K562 (cell line): ENCODE measurements around the gene DNASE1L2. TPM values are rescaled to one million over a fixed set of nuclear protein-coding genes. Genes with fewer than 3 reads are reported as not detected.

Source experiments
- ATAC-seq: fragments of 200-7000 bp; cut with Tn5 transposase; 3 replicates; pipeline ENCODE4 v1.9.1; 2020; ENCODE audit warnings: moderate library complexity
- BruUV-seq: library from RNA; stranded (reverse); fragments of 400-500 nt; replicated peaks from 2 replicates; lab custom pipeline; 2021; lab: Mats Ljungman, UMichigan
- CTCF ChIA-PET: fragments of 300-600 bp; formaldehyde crosslinking; extraction: SDS; loops from one replicate; lab custom pipeline; 2021; ENCODE audit warnings: low intra/inter-chr PET ratio; lab: Yijun Ruan, JAX
- POLR2A ChIA-PET: fragments of 300-600, 350-650 bp; sonication (Branson Sonifier 250); formaldehyde crosslinking; extraction: SDS; loops from one replicate; lab custom pipeline; 2021; ENCODE audit warnings: antibody characterized with exemption, inconsistent platforms; lab: Yijun Ruan, JAX
- DNase-seq, 4 experiments: peaks; one replicate each; pipeline versions ENCODE4 v3.0.0 to v3.0.0-alpha.2; 2011 to 2018; ENCODE audit warnings: low spot score in 3 of 4, mixed read lengths in 3 of 4; ENCODE audit errors: extremely low read depth in 1 of 4
- FAIRE-seq: peaks from 2 replicates; lab custom pipeline; 2011; peaks lifted over from hg19 to GRCh38; lab: Jason Lieb, UNC
- H2AFZ ChIP-seq: 2 replicates; pipeline ENCODE4 v1.6.0; 2011; ENCODE audit warnings: low read depth, low read length, control low read depth, inconsistent platforms
- H3K27ac ChIP-seq: fragments of 200-600 bp; 3 replicates; pipeline ENCODE4 v1.8.0; 2011; ENCODE audit warnings: low read depth, mild to moderate bottlenecking, control low read depth, inconsistent platforms, low read length, moderate library complexity, mixed read lengths; ENCODE audit errors: extremely low read depth
- H3K27me3 ChIP-seq, 2 experiments: fragments of 300-600 bp in 1 of 2; 2 replicates in 1 of 2; 3 replicates in 1 of 2; pipeline versions ENCODE4 v1.6.0 to v1.8.0; 2011; ENCODE audit warnings: inconsistent platforms in 2 of 2, low read length in 2 of 2, mild to moderate bottlenecking in 1 of 2, mixed read lengths in 1 of 2, moderate library complexity in 1 of 2; ENCODE audit not compliant: control insufficient read depth in 2 of 2, insufficient read depth in 2 of 2
- H3K36me3 ChIP-seq: fragments of 300-600 bp; 3 replicates; pipeline ENCODE4 v1.8.0; 2011; ENCODE audit warnings: mild to moderate bottlenecking, low read length, inconsistent platforms; ENCODE audit not compliant: control insufficient read depth, insufficient read depth
- H3K4me1 ChIP-seq, 2 experiments: fragments of 200-600 bp in 1 of 2; replicated peaks in 1 of 2; 2 replicates in 1 of 2; 3 replicates in 1 of 2; pipeline versions ENCODE4 v1.5.1 to v1.8.0; 2011; ENCODE audit warnings: inconsistent platforms in 2 of 2, low read length in 2 of 2, mild to moderate bottlenecking in 1 of 2, mixed read lengths in 1 of 2, moderate library complexity in 1 of 2; ENCODE audit not compliant: control insufficient read depth in 2 of 2, insufficient read depth in 2 of 2
- H3K4me2 ChIP-seq: 2 replicates; pipeline ENCODE4 v1.6.1; 2011; ENCODE audit warnings: low read length, control low read depth, inconsistent platforms, mixed read lengths; ENCODE audit not compliant: insufficient read depth
- H3K4me3 ChIP-seq: fragments of 200-600 bp; sonication (generic), shearing (Covaris generic); 2 replicates; pipeline ENCODE4 v1.5.1; 2016; ENCODE audit warnings: control low read depth, inconsistent platforms
- H3K79me2 ChIP-seq: fragments of 200-600 bp; 3 replicates; pipeline ENCODE4 v1.8.0; 2011; ENCODE audit warnings: low read length, inconsistent platforms; ENCODE audit not compliant: control insufficient read depth, insufficient read depth
- H3K9ac ChIP-seq, 2 experiments: 2 replicates each; pipeline versions ENCODE4 v1.6.0 to v1.6.1; 2011; ENCODE audit warnings: low read depth in 2 of 2, low read length in 2 of 2, control low read depth in 1 of 2, inconsistent platforms in 1 of 2, mild to moderate bottlenecking in 1 of 2, mixed read lengths in 1 of 2; ENCODE audit not compliant: insufficient read depth in 1 of 2
- H3K9me1 ChIP-seq: one replicate; pipeline ENCODE4 v1.6.0; 2011; ENCODE audit warnings: inconsistent platforms, mild to moderate bottlenecking, low read length, moderate library complexity; ENCODE audit not compliant: control insufficient read depth, insufficient read depth
- H3K9me3 ChIP-seq: replicated peaks from 2 replicates; pipeline ENCODE4 v1.5.1; 2011; ENCODE audit warnings: low read depth, low read length, inconsistent platforms; ENCODE audit not compliant: control insufficient read depth, insufficient read depth
- H4K20me1 ChIP-seq: replicated peaks from 2 replicates; pipeline ENCODE4 v1.6.1; 2011; ENCODE audit warnings: low read length, inconsistent platforms, mixed read lengths; ENCODE audit not compliant: control insufficient read depth, insufficient read depth
- HBP1 ChIP-seq: fragments of 450-650 bp; formaldehyde crosslinking; IDR thresholded peaks from 2 replicates; pipeline ENCODE4 v1.4.0; 2022; ENCODE audit warnings: missing genetic modification characterization
- HMBOX1 ChIP-seq: sonication (generic); IDR thresholded peaks from 2 replicates; pipeline ENCODE4 v1.6.1; 2016
- MLX ChIP-seq, 2 experiments: fragments of 450-650 bp in 1 of 2; sonication (generic) in 1 of 2; formaldehyde crosslinking; conservative IDR thresholded peaks; 2 replicates each; pipeline versions ENCODE4 v1.4.0 to v1.8.1; 2020 to 2022; ENCODE audit warnings: mild to moderate bottlenecking in 1 of 2, missing genetic modification reagents in 1 of 2
- PHF20 ChIP-seq: fragments of 450-650 bp; IDR thresholded peaks from 2 replicates; pipeline ENCODE4 v1.6.1; 2018; ENCODE audit not compliant: partially characterized antibody
- PTTG1 ChIP-seq: fragments of 450-650 bp; IDR thresholded peaks from 2 replicates; pipeline ENCODE4 v1.6.1; 2016; ENCODE audit warnings: low read depth, mild to moderate bottlenecking, missing genetic modification characterization, missing compliant biosample characterization
- STAT5A ChIP-seq: IDR thresholded peaks from 2 replicates; pipeline ENCODE4 v1.6.1; 2012; ENCODE audit warnings: low read length, inconsistent platforms, borderline replicate concordance
- TRIM28 ChIP-seq: fragments of 450-650 bp; IDR thresholded peaks from 2 replicates; pipeline ENCODE4 v1.6.1; 2017
- ZBTB26 ChIP-seq: fragments of 450-650 bp; formaldehyde crosslinking; IDR thresholded peaks from 2 replicates; pipeline ENCODE4 v1.4.0; 2022; ENCODE audit warnings: missing genetic modification characterization
- ZKSCAN3 ChIP-seq: fragments of 250-450 bp; sonication (Bioruptor Pico); IDR thresholded peaks from 2 replicates; pipeline ENCODE4 v1.4.0; 2020
- ZNF146 ChIP-seq: IDR thresholded peaks from one replicate; pipeline ENCODE4 v1.6.1; 2018; ENCODE audit warnings: missing compliant biosample characterization; ENCODE audit not compliant: unreplicated experiment
- WGBS: fragments of 100-300 bp; shearing (Covaris generic); methylation state at CpG from one replicate; pipeline ENCODE4 v1.1.6; 2016; ENCODE audit warnings: low coverage, mixed read lengths; ENCODE audit not compliant: insufficient coverage; ENCODE audit errors: missing lambda C conversion rate; 5-methylcytosine and 5-hydroxymethylcytosine counted together
- in situ Hi-C: fragments of 300-500 bp; cut with MboI; formaldehyde crosslinking; loops from 4 replicates; pipeline ENCODE4 v1.15.0; 2018; ENCODE audit warnings: inconsistent platforms, mixed read lengths
- intact Hi-C: fragments of 100-400 bp; cut with micrococcal nuclease; formaldehyde crosslinking; loops from 2 replicates; pipeline ENCODE4 v1.14.2; 2022
- polyA plus RNA-seq, 8 experiments: library from polyadenylated mRNA; depleted of rRNA in 4 of 8; stranded (reverse) in 5 of 8; unstranded in 3 of 8; fragments of >200 nt; fragmentation: Nextera tagmentation in 2 of 8; fragmentation: Illumina TruSeq in 1 of 8; extraction: Ambion mirVana in 2 of 8; extraction: Trizol in 1 of 8; gene quantifications; 2 replicates each; pipeline versions ENCODE4 v1.2.1 to v1.2.3, GENCODE V29; 2011 to 2014; ENCODE audit warnings: inconsistent platforms in 1 of 8, missing spikeins in 1 of 8
- total RNA-seq, 7 experiments: library from RNA; depleted of rRNA in 6 of 7; stranded (reverse); fragments of >200 nt in 6 of 7; fragmentation: Illumina TruSeq in 2 of 7; extraction: Trizol in 2 of 7; gene quantifications; 2 replicates each; pipeline versions ENCODE4 v1.2.1 to v1.2.3, GENCODE V29; 2011 to 2021; ENCODE audit warnings: low replicate concordance in 1 of 7

Gene DNASE1L2
- total and polyA plus RNA-seq, 9 of the 15 experiments (the other 6 are each of a cell fraction or from before 2014, with no cell fraction given): 0.08 to 2.7 (median 1.7) TPM; not detected in 1

GRCh38 chr16:2199621-2200139 lies 36.6 kb upstream of the DNASE1L2 start (continued):
- TF ChIP-seq PHF20 (no peak), ZBTB26 (CRISPR knock-in tag) (no peak), MLX (CRISPR knock-in tag; conservative IDR thresholded peaks at IDR 0.05) (no peak), HMBOX1 (no peak)

- no TSS peak for BruUV-seq
- 47% methylated on average over 6 of the region's 6 CpGs for WGBS
- intact Hi-C loops: no loop called here
- CTCF ChIA-PET: no interaction called here
- POLR2A ChIA-PET: interaction anchor here (0.9 kb wide), 1 partner anchor 10 kb away, joined by 5 read pairs; no protein-coding TSS in a partner anchor
- no peaks in the 10 kb centered on the region for H3K9me1 ChIP-seq
- no peaks in the 10 kb centered on the region for H3K36me3 ChIP-seq
- no peak for ATAC-seq
- in situ Hi-C loops: no loop called here
- no peak overlapping the region for H3K4me3 ChIP-seq
- H3K4me2 ChIP-seq: no peak overlapping the region
- DNase-seq: no peak
- TF ChIP-seq PTTG1 (tag) (no peak), ZKSCAN3 (no peak), STAT5A (no peak), TRIM28 (no peak), HBP1 (no peak), ZNF146 (CRISPR knock-in tag) (peak; percentile 17)
- no peak overlapping the region for H2AFZ ChIP-seq
- no peaks in the 10 kb centered on the region for H3K9me3 ChIP-seq
- no peak for FAIRE-seq
- H3K27me3 ChIP-seq: peaks cover 0 to 5% of the 10 kb centered on the region in 2 experiments; a peak in 2 of 5 replicates
- peak overlapping the region in 1 of 2 experiments; percentile 56; a peak in 1 of 4 replicates for H3K9ac ChIP-seq
- no peak overlapping the region for H3K27ac ChIP-seq
- H3K79me2 ChIP-seq: peaks cover 8% of the 10 kb centered on the region; the same call in 2 of the 3 replicates
- H3K4me1 ChIP-seq: peaks cover 2 to 45% of the 10 kb centered on the region in 2 experiments; a peak in 4 of 5 replicates
- no peaks in the 10 kb centered on the region for H4K20me1 ChIP-seq
Measured at GRCh38 chr16:2200313-2200712, 35.9 kb upstream of the DNASE1L2 start.
